DND-41 (cell line): ENCODE results near the gene BTRC.
A peak's percentile ranks its signal among the peaks of the same experiment; 100 is the strongest.

Experiments used
- ATAC-seq: fragments of 200-7000 bp; cut with Tn5 transposase; 3 replicates; pipeline ENCODE4 v1.9.1; 2021; ENCODE audit warnings: low read depth; ENCODE audit not compliant: insufficient read depth
- DNase-seq: peaks from one replicate; pipeline ENCODE4 v3.0.0-alpha.2; 2020
- H2AFZ ChIP-seq: 2 replicates; pipeline ENCODE4 v1.6.0; 2012; ENCODE audit warnings: low read depth, low read length
- H3K27ac ChIP-seq: 2 replicates; pipeline ENCODE4 v1.5.1; 2012; ENCODE audit warnings: low read length, inconsistent platforms
- H3K27me3 ChIP-seq: fragments of 200-600 bp; sonication (generic); 2 replicates; pipeline ENCODE4 v1.6.0; 2012; ENCODE audit warnings: low read length, mild to moderate bottlenecking, inconsistent platforms; ENCODE audit not compliant: insufficient read depth, poor library complexity
- H3K36me3 ChIP-seq: 2 replicates; pipeline ENCODE4 v1.5.1; 2012; ENCODE audit warnings: low read length, inconsistent platforms; ENCODE audit not compliant: insufficient read depth
- H3K4me1 ChIP-seq: 2 replicates; pipeline ENCODE4 v1.5.1; 2012; ENCODE audit warnings: mild to moderate bottlenecking, low read length; ENCODE audit not compliant: insufficient read depth
- H3K4me2 ChIP-seq: 2 replicates; pipeline ENCODE4 v1.6.0; 2012; ENCODE audit warnings: mild to moderate bottlenecking, moderate library complexity, low read length, inconsistent platforms; ENCODE audit not compliant: insufficient read depth
- H3K4me3 ChIP-seq, 2 experiments: fragments of 200-600 bp in 1 of 2; shearing (Covaris generic) in 1 of 2; 2 replicates each; pipeline ENCODE4 v1.5.1; 2012 to 2016; ENCODE audit warnings: inconsistent platforms in 2 of 2, low read length in 2 of 2, mild to moderate bottlenecking in 2 of 2, low read depth in 1 of 2, moderate library complexity in 1 of 2
- H3K79me2 ChIP-seq: 2 replicates; pipeline ENCODE4 v1.6.0; 2012; ENCODE audit warnings: low read length, inconsistent platforms; ENCODE audit not compliant: insufficient read depth
- H3K9ac ChIP-seq: 2 replicates; pipeline ENCODE4 v1.6.0; 2012; ENCODE audit warnings: low read depth, mild to moderate bottlenecking, inconsistent platforms, low read length, moderate library complexity
- H3K9me3 ChIP-seq: 2 replicates; pipeline ENCODE4 v1.5.1; 2012; ENCODE audit warnings: low read length, moderate library complexity, mild to moderate bottlenecking, inconsistent platforms; ENCODE audit not compliant: insufficient read depth, severe bottlenecking
- H4K20me1 ChIP-seq: 2 replicates; pipeline ENCODE4 v1.6.0; 2012; ENCODE audit warnings: low read length; ENCODE audit not compliant: insufficient read depth
- EZH2 ChIP-seq: IDR thresholded peaks from 3 replicates; pipeline ENCODE4 v1.6.1; 2012; ENCODE audit warnings: borderline replicate concordance, low read depth, mild to moderate bottlenecking, moderate library complexity, low read length, inconsistent platforms; ENCODE audit not compliant: severe bottlenecking
- TF ChIP-seq, protein P1 (sequence below): IDR thresholded peaks from 2 replicates; pipeline ENCODE4 v1.5.1; 2012; ENCODE audit warnings: borderline replicate concordance, low read length, moderate library complexity, mild to moderate bottlenecking; ENCODE audit not compliant: poor library complexity, severe bottlenecking; ENCODE audit errors: extremely low read depth

Gene BTRC

DNA sequence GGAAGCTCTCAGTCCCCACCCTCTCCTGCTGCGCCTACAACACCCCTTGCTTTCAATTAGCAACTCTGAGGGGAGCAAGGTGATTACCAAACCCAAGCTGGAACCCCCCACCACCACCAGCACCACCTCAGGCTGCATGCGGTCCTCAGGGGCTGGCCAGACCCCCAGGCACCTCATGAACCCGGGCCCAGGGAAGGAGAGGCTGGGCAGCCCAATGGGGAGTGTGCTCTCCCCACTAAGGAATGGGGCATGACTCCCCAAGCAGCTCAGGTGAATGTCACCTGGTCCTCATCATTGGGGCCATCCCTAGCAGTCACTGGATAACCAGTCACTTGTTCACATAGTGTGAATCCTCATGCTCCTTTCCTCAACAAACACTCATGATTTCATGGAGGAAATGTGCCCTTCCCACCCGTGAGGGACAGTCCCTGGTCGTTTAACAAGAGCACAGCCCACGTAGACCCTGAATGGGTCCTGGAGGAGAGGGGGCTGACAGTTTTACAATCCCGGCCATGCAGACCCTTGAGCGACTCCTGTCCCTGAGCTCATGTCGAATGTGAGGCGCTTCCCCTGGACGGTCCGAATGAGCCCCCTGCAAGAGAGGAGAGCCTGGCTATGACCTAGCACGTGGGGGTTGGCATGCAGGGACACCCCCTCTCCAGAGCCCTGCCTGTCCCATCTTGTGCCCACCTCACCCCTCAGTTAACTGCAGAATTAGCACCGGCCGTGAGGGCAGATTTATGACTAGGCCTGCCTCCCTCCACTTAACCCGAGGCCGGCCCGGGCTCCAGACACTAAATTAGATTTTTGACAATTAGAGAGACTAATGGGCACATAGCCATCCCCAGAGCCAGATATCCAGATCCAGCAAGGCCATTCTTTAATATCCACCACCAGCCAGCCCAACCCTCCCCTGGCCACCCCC lies 205.0 kb downstream of the BTRC start:
- Histone ChIP-seq H2AFZ (no peak overlapping the region), H4K20me1 (no peaks in the 10 kb centered on the region), H3K36me3 (peaks cover 12% of the 10 kb centered on the region; the same call in 1 of the 2 replicates), H3K4me1 (peaks cover 25% of the 10 kb centered on the region), H3K27me3 (no peaks in the 10 kb centered on the region), H3K4me2 (no peak overlapping the region), H3K79me2 (no peaks in the 10 kb centered on the region), H3K4me3 (no peak overlapping the region), H3K9ac (no peak overlapping the region), H3K27ac (peak overlapping the region; percentile 15; the same call in 1 of the 2 replicates), H3K9me3 (no peaks in the 10 kb centered on the region)
- DNase-seq (no peak), ATAC-seq (peak; percentile 20)
- TF ChIP-seq EZH2: no peak
- TF ChIP-seq, protein P1, sequence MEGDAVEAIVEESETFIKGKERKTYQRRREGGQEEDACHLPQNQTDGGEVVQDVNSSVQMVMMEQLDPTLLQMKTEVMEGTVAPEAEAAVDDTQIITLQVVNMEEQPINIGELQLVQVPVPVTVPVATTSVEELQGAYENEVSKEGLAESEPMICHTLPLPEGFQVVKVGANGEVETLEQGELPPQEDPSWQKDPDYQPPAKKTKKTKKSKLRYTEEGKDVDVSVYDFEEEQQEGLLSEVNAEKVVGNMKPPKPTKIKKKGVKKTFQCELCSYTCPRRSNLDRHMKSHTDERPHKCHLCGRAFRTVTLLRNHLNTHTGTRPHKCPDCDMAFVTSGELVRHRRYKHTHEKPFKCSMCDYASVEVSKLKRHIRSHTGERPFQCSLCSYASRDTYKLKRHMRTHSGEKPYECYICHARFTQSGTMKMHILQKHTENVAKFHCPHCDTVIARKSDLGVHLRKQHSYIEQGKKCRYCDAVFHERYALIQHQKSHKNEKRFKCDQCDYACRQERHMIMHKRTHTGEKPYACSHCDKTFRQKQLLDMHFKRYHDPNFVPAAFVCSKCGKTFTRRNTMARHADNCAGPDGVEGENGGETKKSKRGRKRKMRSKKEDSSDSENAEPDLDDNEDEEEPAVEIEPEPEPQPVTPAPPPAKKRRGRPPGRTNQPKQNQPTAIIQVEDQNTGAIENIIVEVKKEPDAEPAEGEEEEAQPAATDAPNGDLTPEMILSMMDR: no peak

DNA sequence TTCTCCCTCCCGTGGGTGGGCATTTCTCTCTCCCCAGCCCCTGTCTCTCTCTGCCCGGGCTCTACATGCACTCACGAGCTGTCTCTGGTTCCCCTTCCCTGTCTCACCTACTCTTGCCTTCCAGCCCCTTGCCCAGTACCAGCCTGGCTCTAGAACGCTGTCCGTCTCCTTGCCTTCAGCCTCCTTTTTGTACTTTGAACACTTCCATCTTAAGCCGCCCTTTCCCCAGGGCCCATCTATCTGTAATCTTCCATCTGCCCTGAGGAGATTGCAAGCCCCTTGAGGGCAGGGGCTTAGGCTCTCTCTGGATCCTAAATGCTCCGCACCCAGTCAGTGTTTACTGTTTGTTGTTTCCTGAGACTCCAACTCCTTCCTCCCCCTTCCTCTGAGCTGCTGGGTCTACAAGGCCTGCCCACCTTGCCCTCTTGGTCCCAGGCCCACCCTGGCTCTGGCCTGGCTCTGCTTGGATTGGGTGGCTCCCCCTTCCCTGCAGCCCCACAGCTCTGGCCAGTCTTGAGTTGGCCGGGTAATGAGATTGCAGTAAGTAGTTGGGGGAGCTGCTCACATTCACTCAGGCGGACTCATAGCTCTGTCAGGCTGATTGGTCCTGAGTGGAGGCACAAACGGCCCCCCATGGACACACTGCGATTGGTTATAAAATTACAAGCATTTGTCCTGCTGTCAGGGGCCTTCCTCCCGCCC lies 205.8 kb downstream of the BTRC start:
- Histone ChIP-seq H3K4me1 (peaks cover 25% of the 10 kb centered on the region), H3K79me2 (no peaks in the 10 kb centered on the region), H3K27ac (no peak overlapping the region), H3K9ac (no peak overlapping the region), H4K20me1 (no peaks in the 10 kb centered on the region), H2AFZ (no peak overlapping the region), H3K4me3 (no peak overlapping the region), H3K9me3 (no peaks in the 10 kb centered on the region), H3K4me2 (no peak overlapping the region), H3K36me3 (peaks cover 5% of the 10 kb centered on the region; the same call in 1 of the 2 replicates), H3K27me3 (no peaks in the 10 kb centered on the region)
- TF ChIP-seq, protein P1: no peak
- no peak for TF ChIP-seq EZH2
- DNase-seq: no peak
- no peak for ATAC-seq

DNA sequence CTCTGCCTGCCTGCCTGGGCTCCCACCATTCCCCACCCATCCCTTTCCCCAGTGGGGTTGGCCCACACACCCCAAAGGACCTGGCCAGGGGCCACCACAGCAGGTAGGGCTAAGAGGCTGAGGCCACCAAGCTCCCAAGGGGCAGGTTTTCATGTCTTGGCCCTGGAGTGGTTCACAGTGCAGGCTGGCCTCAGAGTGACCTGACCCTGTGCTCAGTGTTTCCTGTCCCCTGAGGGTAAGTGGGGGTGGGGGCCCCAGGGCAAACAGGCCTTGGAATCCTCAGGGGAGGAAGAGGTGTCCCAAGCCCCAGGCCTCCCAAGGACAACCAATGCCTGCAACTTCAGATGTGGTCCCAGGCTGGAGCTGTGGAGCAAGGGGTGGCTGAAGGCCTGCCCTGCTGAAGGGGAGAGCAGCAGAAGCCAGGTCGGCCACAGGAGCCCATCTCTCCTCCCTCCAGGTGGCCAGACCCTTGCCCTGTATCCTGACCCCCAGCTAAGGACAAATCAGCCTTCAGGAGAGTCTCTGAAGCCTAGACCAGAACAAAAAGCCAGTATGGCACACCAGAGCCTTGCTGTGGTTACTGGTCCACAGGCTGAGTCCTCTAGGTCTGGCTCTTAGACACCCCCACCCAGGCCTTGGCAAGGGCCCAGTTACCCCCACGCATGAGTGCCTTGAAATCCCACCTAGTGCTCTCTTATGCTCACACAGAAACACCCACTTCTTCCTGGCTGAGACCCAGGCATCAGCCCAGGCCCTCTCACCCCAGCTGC lies 206.5 kb downstream of the BTRC start:
- H3K4me2 ChIP-seq: no peak overlapping the region
- H3K9ac ChIP-seq: no peak overlapping the region
- DNase-seq (no peak), ATAC-seq (no peak)
- no peak overlapping the region for H2AFZ ChIP-seq
- no peaks in the 10 kb centered on the region for H3K9me3 ChIP-seq
- no peak overlapping the region for H3K27ac ChIP-seq
- no peaks in the 10 kb centered on the region for H4K20me1 ChIP-seq
- no peak overlapping the region for H3K4me3 ChIP-seq
- H3K27me3 ChIP-seq: no peaks in the 10 kb centered on the region
- no peaks in the 10 kb centered on the region for H3K79me2 ChIP-seq
- H3K36me3 ChIP-seq: no peaks in the 10 kb centered on the region
- peaks cover 25% of the 10 kb centered on the region for H3K4me1 ChIP-seq
- TF ChIP-seq, protein P1: no peak
- TF ChIP-seq EZH2: no peak
